Nephron progenitor cell (in vitro differentiated cells): ENCODE measurements around the gene TCTN2.

ENCODE experiments used
- DNase-seq: peaks from one replicate; pipeline ENCODE4 v3.0.0; 2021
- H3K27ac Mint-ChIP-seq: 2 replicates; pipeline ENCODE4 v1.8.0; 2021; ENCODE audit warnings: mild to moderate bottlenecking, moderate library complexity, mixed read lengths
- H3K27me3 Mint-ChIP-seq: 2 replicates; pipeline ENCODE4 v1.8.0; 2021; ENCODE audit warnings: mild to moderate bottlenecking, low read depth, mixed read lengths; ENCODE audit not compliant: poor library complexity
- H3K36me3 Mint-ChIP-seq: 2 replicates; pipeline ENCODE4 v1.8.0; 2021; ENCODE audit warnings: low read depth, mixed read lengths
- H3K4me1 Mint-ChIP-seq: 2 replicates; pipeline ENCODE4 v1.8.0; 2021; ENCODE audit warnings: mixed read lengths
- H3K4me3 Mint-ChIP-seq: 2 replicates; pipeline ENCODE4 v1.8.0; 2021; ENCODE audit warnings: mild to moderate bottlenecking, moderate library complexity, mixed read lengths
- H3K9me3 Mint-ChIP-seq: 2 replicates; pipeline ENCODE4 v1.8.0; 2021; ENCODE audit warnings: mild to moderate bottlenecking, moderate library complexity, mixed read lengths
- CTCF ChIP-seq: fragments of 200-600 bp; sonication (generic); IDR thresholded peaks from 2 replicates; pipeline ENCODE4 v1.5.0; 2021; ENCODE audit warnings: antibody characterized with exemption

The TCTN2 gene

GRCh38 chr12:123726244-123726643, 55.3 kb downstream of the TCTN2 start:
- no peaks in the 10 kb centered on the region for H3K4me1 Mint-ChIP-seq
- no peak for TF ChIP-seq CTCF
- no peak for DNase-seq
- no peaks in the 10 kb centered on the region for H3K9me3 Mint-ChIP-seq
- no peak overlapping the region for H3K4me3 Mint-ChIP-seq
- peaks cover 3% of the 10 kb centered on the region for H3K27me3 Mint-ChIP-seq
- H3K36me3 Mint-ChIP-seq = peaks cover 63% of the 10 kb centered on the region
- H3K27ac Mint-ChIP-seq = no peak overlapping the region

- H3K27ac Mint-ChIP-seq = no peak overlapping the region
- no peaks in the 10 kb centered on the region for H3K4me1 Mint-ChIP-seq
- DNase-seq = no peak
- peaks cover 70% of the 10 kb centered on the region for H3K36me3 Mint-ChIP-seq
- H3K27me3 Mint-ChIP-seq = peaks cover 3% of the 10 kb centered on the region
- H3K9me3 Mint-ChIP-seq = no peaks in the 10 kb centered on the region
- no peak for TF ChIP-seq CTCF
- no peak overlapping the region for H3K4me3 Mint-ChIP-seq
Measured at GRCh38 chr12:123726962-123727361, 56.0 kb downstream of the TCTN2 start.

GRCh38 chr12:123727878-123728277, 57.0 kb downstream of the TCTN2 start:
- no peak for DNase-seq
- H3K27ac Mint-ChIP-seq = no peak overlapping the region
- H3K4me3 Mint-ChIP-seq = no peak overlapping the region
- no peak for TF ChIP-seq CTCF
- no peaks in the 10 kb centered on the region for H3K9me3 Mint-ChIP-seq
- H3K27me3 Mint-ChIP-seq = peaks cover 3% of the 10 kb centered on the region
- peaks cover 74% of the 10 kb centered on the region for H3K36me3 Mint-ChIP-seq
- H3K4me1 Mint-ChIP-seq = no peaks in the 10 kb centered on the region

- H3K4me1 Mint-ChIP-seq = no peaks in the 10 kb centered on the region
- H3K27me3 Mint-ChIP-seq = no peaks in the 10 kb centered on the region
- H3K36me3 Mint-ChIP-seq = peaks cover 82% of the 10 kb centered on the region
- peak overlapping the region; percentile 46 for H3K27ac Mint-ChIP-seq
- TF ChIP-seq CTCF = no peak
- no peak overlapping the region for H3K4me3 Mint-ChIP-seq
- DNase-seq = no peak
- no peaks in the 10 kb centered on the region for H3K9me3 Mint-ChIP-seq
Measured at GRCh38 chr12:123731596-123731995, 60.7 kb downstream of the TCTN2 start.

GRCh38 chr12:123732251-123732650, 61.3 kb downstream of the TCTN2 start:
- Mint-ChIP-seq H3K27me3 (no peaks in the 10 kb centered on the region), H3K4me3 (no peak overlapping the region), H3K9me3 (no peaks in the 10 kb centered on the region), H3K4me1 (no peaks in the 10 kb centered on the region), H3K27ac (peak overlapping the region; percentile 93), H3K36me3 (peaks cover 86% of the 10 kb centered on the region)
- no peak for TF ChIP-seq CTCF
- DNase-seq = no peak

- TF ChIP-seq CTCF = no peak
- H3K9me3 Mint-ChIP-seq = no peaks in the 10 kb centered on the region
- peak overlapping the region; percentile 30 for H3K27ac Mint-ChIP-seq
- H3K27me3 Mint-ChIP-seq = no peaks in the 10 kb centered on the region
- no peak for DNase-seq
- H3K4me1 Mint-ChIP-seq = no peaks in the 10 kb centered on the region
- no peak overlapping the region for H3K4me3 Mint-ChIP-seq
- H3K36me3 Mint-ChIP-seq = peaks cover 84% of the 10 kb centered on the region
Measured at GRCh38 chr12:123733229-123733628, 62.3 kb downstream of the TCTN2 start.
